ENCODE measurements around the gene SENP7.

The SENP7 gene

GRCh38 chr3:101518421-101518871 is 5.4 kb upstream of the SENP7 start:
- Histone ChIP-seq H3K9me3 (ENCODE audit: control insufficient read depth, insufficient read depth, low read length) (no peaks in the 10 kb centered on the region), H3K36me3 (ENCODE audit: control insufficient read depth, low read length) (no peaks in the 10 kb centered on the region), H3K27ac (ENCODE audit: low read depth, low read length) (no peak overlapping the region), H3K4me3 (ENCODE audit: low read length) (no peak overlapping the region), H3K9me2 (replicated peaks; ENCODE audit: control insufficient read depth, low read length) (no peaks in the 10 kb centered on the region), H3K27me3 (ENCODE audit: control insufficient read depth, low read length) (no peaks in the 10 kb centered on the region; the same call in 1 of the 2 replicates), H3K4me1 (ENCODE audit: control insufficient read depth, low read length) (peaks cover 7% of the 10 kb centered on the region), H3K4me2 (ENCODE audit: low read length) (no peak overlapping the region), H4K20me1 (ENCODE audit: control insufficient read depth, insufficient read depth, low read depth, low read length) (no peaks in the 10 kb centered on the region), H3K79me2 (ENCODE audit: control insufficient read depth, low read length) (no peaks in the 10 kb centered on the region), H3F3A (ENCODE audit: control insufficient read depth, insufficient read depth) (no peaks in the 10 kb centered on the region)
- TF ChIP-seq, protein P1, sequence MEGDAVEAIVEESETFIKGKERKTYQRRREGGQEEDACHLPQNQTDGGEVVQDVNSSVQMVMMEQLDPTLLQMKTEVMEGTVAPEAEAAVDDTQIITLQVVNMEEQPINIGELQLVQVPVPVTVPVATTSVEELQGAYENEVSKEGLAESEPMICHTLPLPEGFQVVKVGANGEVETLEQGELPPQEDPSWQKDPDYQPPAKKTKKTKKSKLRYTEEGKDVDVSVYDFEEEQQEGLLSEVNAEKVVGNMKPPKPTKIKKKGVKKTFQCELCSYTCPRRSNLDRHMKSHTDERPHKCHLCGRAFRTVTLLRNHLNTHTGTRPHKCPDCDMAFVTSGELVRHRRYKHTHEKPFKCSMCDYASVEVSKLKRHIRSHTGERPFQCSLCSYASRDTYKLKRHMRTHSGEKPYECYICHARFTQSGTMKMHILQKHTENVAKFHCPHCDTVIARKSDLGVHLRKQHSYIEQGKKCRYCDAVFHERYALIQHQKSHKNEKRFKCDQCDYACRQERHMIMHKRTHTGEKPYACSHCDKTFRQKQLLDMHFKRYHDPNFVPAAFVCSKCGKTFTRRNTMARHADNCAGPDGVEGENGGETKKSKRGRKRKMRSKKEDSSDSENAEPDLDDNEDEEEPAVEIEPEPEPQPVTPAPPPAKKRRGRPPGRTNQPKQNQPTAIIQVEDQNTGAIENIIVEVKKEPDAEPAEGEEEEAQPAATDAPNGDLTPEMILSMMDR (IDR thresholded peaks at IDR 0.05; ENCODE audit: low read depth, low read length, poor library complexity, severe bottlenecking): no peak
- no peak for TF ChIP-seq EZH2phosphoT487 (IDR thresholded peaks at IDR 0.05; ENCODE audit: borderline replicate concordance, low read length)

GRCh38 chr3:101513419-101513986 is 491 bp upstream of the SENP7 start:
- H3K36me3 ChIP-seq (ENCODE audit: control insufficient read depth, low read length): no peaks in the 10 kb centered on the region
- H3F3A ChIP-seq (ENCODE audit: control insufficient read depth, insufficient read depth): no peaks in the 10 kb centered on the region
- TF ChIP-seq EZH2phosphoT487 (IDR thresholded peaks at IDR 0.05; ENCODE audit: borderline replicate concordance, low read length): no peak
- peak overlapping the region; percentile 65 for H3K27ac ChIP-seq (ENCODE audit: low read depth, low read length)
- H3K4me1 ChIP-seq (ENCODE audit: control insufficient read depth, low read length): peaks cover 14% of the 10 kb centered on the region
- H3K9me2 ChIP-seq (replicated peaks; ENCODE audit: control insufficient read depth, low read length): no peaks in the 10 kb centered on the region
- H3K27me3 ChIP-seq (ENCODE audit: control insufficient read depth, low read length): no peaks in the 10 kb centered on the region; the same call in 1 of the 2 replicates
- no peaks in the 10 kb centered on the region for H4K20me1 ChIP-seq (ENCODE audit: control insufficient read depth, insufficient read depth, low read depth, low read length)
- H3K9me3 ChIP-seq (ENCODE audit: control insufficient read depth, insufficient read depth, low read length): no peaks in the 10 kb centered on the region
- H3K79me2 ChIP-seq (ENCODE audit: control insufficient read depth, low read length): peaks cover 11% of the 10 kb centered on the region
- H3K4me2 ChIP-seq (ENCODE audit: low read length): peak overlapping the region; percentile 80
- peak overlapping the region; percentile 89 for H3K4me3 ChIP-seq (ENCODE audit: low read length)

DNA sequence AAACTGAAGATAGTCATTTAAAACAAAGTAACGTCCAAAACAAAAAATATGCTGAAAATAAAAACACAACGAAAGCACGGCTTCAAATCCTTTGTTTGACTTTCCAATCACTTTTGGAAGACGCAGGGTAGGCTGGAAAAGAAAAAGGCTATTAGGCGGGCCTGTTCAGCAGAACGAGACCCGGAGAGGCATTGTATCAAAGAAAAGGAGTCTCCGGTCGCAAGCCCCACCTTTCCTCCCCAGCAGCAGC is 691 bp downstream of the SENP7 start:
- TF ChIP-seq EZH2phosphoT487 (IDR thresholded peaks at IDR 0.05; ENCODE audit: borderline replicate concordance, low read length): no peak
- TF ChIP-seq, protein P1 (IDR thresholded peaks at IDR 0.05; ENCODE audit: low read depth, low read length, poor library complexity, severe bottlenecking): no peak
- Histone ChIP-seq H4K20me1 (ENCODE audit: control insufficient read depth, insufficient read depth, low read depth, low read length) (no peaks in the 10 kb centered on the region), H3K79me2 (ENCODE audit: control insufficient read depth, low read length) (peaks cover 11% of the 10 kb centered on the region)

GRCh38 chr3:101509811-101510210 is 3.2 kb downstream of the SENP7 start:
- H3K27me3 ChIP-seq (ENCODE audit: control insufficient read depth, low read length): no peaks in the 10 kb centered on the region
- H3K4me1 ChIP-seq (ENCODE audit: control insufficient read depth, low read length): peaks cover 14% of the 10 kb centered on the region
- no peaks in the 10 kb centered on the region for H3K9me3 ChIP-seq (ENCODE audit: control insufficient read depth, insufficient read depth, low read length)
- no peak for TF ChIP-seq EZH2phosphoT487 (IDR thresholded peaks at IDR 0.05; ENCODE audit: borderline replicate concordance, low read length)
- TF ChIP-seq, protein P1 (IDR thresholded peaks at IDR 0.05; ENCODE audit: low read depth, low read length, poor library complexity, severe bottlenecking): no peak
- H3K36me3 ChIP-seq (ENCODE audit: control insufficient read depth, low read length): no peaks in the 10 kb centered on the region
- no peak overlapping the region for H3K27ac ChIP-seq (ENCODE audit: low read depth, low read length)
- no peaks in the 10 kb centered on the region for H3F3A ChIP-seq (ENCODE audit: control insufficient read depth, insufficient read depth)
- H3K79me2 ChIP-seq (ENCODE audit: control insufficient read depth, low read length): peaks cover 21% of the 10 kb centered on the region
- no peak overlapping the region for H3K4me2 ChIP-seq (ENCODE audit: low read length)
- H3K4me3 ChIP-seq (ENCODE audit: low read length): no peak overlapping the region
- no peaks in the 10 kb centered on the region for H3K9me2 ChIP-seq (replicated peaks; ENCODE audit: control insufficient read depth, low read length)
- H4K20me1 ChIP-seq (ENCODE audit: control insufficient read depth, insufficient read depth, low read depth, low read length): no peaks in the 10 kb centered on the region

More for the DNA sequence above, 691 bp downstream of the SENP7 start:
- H3K9me3 ChIP-seq (ENCODE audit: control insufficient read depth, insufficient read depth, low read length): no peaks in the 10 kb centered on the region
- no peaks in the 10 kb centered on the region for H3K36me3 ChIP-seq (ENCODE audit: control insufficient read depth, low read length)
- no peaks in the 10 kb centered on the region for H3K9me2 ChIP-seq (replicated peaks; ENCODE audit: control insufficient read depth, low read length)
- no peaks in the 10 kb centered on the region for H3F3A ChIP-seq (ENCODE audit: control insufficient read depth, insufficient read depth)
- peak overlapping the region; percentile 65 for H3K27ac ChIP-seq (ENCODE audit: low read depth, low read length)
- peak overlapping the region; percentile 89 for H3K4me3 ChIP-seq (ENCODE audit: low read length)
- H3K4me1 ChIP-seq (ENCODE audit: control insufficient read depth, low read length): peaks cover 14% of the 10 kb centered on the region
- H3K27me3 ChIP-seq (ENCODE audit: control insufficient read depth, low read length): no peaks in the 10 kb centered on the region
- H3K4me2 ChIP-seq (ENCODE audit: low read length): peak overlapping the region; percentile 80
